Kasumi-1 (cell line): ENCODE data around the gene SLC15A2.

ENCODE experiments used
- DNase-seq, 2 experiments: peaks; one replicate each; lab custom pipeline; 2025; lab: John Stamatoyannopoulos, UW

SLC15A2 gene

DNA sequence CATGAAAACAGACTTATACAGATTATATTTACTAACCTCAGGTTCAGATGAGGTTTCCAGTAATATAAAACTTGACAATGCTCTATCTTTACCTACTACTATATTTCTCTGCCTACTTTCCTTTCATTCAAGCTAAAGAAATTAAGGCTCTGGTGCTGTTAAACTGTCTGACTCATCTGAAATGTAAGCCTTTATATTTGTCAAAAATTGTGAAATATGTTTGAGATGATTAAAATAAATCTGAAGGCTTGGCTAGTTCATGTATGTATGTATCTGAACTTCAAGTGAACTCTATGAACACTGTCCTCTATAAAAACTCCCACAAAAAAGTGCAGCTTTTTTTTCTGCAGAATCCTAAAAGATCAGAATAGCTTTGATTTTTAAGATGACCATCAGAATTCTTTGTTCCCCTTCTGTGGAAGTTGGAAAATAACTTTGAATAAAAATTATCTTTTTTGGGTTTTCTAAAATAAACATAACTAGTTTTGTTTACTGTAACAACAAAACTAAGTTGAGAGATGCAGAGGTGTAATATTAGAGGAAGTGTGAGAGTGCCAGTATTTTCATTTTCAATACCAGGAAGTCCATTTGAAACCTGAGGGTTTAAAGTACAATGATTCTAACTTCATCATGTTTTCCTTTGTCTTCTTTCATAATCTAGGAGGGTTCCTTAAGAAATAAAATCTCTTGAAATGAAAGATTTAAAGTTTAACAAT lies 85.7 kb downstream of the SLC15A2 start:
- DNase-seq = no peak

DNA sequence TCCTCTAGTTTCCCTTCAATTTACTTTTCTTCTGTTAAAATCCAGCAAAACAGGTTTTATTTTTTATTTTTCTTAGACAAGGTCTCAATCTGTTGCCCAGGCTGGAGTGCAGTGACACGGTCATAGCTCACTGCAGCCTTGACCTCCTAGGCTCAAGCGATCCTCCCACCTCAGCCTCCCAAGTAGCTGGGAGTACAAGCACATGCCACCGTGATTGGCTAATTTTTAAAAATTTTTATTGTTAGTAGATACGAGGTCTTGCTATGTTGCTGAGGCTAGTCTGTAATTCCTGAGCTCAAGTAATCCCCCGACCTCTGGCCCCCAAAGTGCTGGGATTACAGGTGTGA lies 86.2 kb downstream of the SLC15A2 start:
- DNase-seq = no peak

DNA sequence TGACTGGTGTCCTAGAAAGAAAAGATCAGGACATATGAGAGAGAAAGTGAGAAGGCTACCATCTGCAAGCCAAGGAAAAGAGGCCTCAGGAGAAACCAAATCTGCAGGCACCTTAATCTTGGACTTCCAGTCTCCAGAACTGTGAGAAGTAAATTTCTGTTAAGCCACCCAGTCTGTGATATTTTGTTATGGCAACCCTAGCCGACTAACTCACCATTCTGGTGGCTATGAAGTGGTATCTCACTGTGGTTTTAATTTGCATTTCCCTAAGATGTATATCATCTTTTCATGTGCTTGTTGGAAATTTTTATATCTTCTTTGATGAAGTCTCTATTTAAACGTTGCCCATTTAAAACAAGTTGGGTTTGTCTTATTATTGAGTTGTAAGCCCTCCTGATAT lies 87.3 kb downstream of the SLC15A2 start:
- DNase-seq = no peak

DNA sequence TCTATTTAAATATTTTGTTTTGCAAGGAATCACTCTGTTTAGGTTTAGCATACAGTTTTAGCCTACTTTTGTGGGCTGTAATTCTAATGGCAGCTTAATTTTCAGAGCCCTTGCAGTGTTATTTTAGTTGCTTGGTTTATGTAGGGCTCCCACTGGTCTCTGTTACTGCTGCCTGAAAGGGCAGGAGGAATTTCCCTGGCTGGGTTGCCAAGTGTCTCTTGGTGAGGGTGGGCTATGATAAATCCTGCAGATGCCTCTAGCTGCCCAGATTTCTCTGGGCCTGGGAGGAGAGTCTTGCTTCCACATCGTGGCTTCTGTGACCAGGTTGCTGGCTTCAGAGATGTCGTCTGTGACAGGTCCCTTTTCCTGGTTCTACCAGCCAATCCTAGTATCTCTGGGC lies 91.6 kb downstream of the SLC15A2 start:
- DNase-seq = no peak

DNA sequence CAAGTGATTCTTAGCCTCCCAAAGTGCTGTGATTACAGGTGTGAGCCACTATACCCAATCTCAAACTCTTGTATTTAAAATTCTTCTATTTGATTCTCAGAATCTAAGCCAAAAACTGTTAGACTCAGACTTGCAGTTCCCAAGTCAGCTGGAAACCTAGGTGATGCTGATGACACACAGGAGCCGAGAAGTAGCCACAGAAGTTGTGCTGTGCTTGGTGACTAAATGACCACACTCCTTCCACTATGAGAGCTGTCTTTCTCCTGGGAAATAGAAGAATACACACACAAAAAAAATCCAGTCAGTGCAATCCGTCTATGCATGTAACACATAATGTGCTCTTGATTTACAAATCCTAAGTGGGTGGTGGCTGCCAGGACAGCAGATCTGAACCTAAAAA lies 93.9 kb downstream of the SLC15A2 start:
- no peak for DNase-seq

DNA sequence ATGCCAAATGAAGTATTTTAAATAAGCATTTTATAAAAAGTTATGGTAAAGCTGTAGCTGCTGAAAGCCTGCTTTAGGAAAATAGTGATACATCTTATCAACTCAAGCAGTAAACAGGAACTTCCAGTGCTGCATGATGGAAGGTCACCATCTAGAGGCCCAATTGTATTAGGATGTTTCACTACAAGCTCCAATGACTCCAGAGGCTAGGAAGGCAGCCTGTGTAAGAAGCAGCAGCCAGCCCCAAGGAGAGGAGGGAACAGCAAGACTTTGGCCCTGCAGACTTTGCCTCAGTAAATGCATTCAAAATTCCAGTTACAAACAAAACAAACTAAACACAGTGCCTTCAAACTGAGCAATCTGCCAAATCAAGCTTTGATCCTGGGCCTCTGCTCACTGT lies 95.7 kb downstream of the SLC15A2 start:
- peak; percentile 16 to 36 for DNase-seq

DNA sequence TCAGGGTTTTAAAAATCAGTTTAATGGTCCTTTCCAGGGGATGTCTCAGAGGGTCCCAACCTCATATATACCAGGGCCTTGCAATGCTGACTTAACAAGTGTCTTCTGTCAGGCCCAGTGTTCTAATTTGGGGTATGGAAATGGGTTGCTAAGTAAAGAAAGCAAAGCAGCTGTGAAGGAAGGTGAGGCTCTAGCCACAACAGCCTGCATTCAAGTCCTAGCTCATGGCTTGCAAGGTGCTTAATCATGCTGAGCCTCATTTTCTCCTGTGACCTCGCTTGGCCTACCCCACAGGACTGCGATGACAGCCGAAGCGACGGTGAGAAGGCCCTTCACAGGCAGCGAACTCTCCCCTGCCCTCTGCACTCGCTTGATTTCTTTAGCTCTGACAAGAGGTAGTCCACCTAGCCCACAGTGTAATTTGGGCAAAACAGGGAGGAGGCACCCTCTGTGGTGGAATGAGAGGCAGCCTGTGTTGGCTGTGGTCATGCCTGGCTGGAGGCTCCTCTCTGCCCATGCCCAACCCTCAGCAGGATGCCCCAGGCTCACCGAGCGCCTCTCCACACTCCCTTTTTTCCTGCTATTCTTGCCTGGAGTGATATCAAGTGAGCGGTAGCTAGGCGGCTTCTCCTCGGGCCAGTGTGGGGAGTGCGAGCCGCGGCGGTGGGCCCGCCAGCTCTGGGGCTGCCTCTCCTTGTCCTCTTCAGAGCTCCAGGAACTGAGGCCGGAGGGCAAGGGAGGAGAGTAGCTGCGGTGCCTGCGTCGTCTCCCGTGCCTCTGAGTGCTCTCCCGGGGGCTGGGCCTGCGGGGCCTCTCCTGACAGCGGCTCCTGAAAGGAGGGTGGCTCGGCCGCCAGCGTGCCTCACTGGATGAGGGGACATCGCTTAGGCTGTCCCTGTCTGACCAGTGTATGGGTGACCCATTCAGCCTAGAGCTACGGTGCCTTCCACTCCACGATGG lies 98.7 kb downstream of the SLC15A2 start:
- peak in 1 of 2 experiments; percentile 14 for DNase-seq
